H9 (cell line): ENCODE results near the gene PRKACG. TPM values are rescaled to one million over a fixed set of nuclear protein-coding genes. Genes with fewer than 3 reads are reported as not detected.

Experiments used
- DNase-seq: peaks from one replicate; pipeline ENCODE4 v3.0.0-alpha.2; 2017
- H2AFZ ChIP-seq: one replicate; pipeline ENCODE4 v1.6.1; 2013; ENCODE audit warnings: mild to moderate bottlenecking, low read length, control low read depth, moderate library complexity
- H2AK5ac ChIP-seq: 2 replicates; pipeline ENCODE4 v1.6.1; 2013; ENCODE audit warnings: low read length, control low read depth, mixed read lengths; ENCODE audit not compliant: insufficient read length
- H2BK120ac ChIP-seq: one replicate; pipeline ENCODE4 v1.6.1; 2013; ENCODE audit warnings: low read depth, mild to moderate bottlenecking, low read length, control low read depth, inconsistent platforms; ENCODE audit not compliant: poor library complexity, severe bottlenecking
- H2BK12ac ChIP-seq: 2 replicates; pipeline ENCODE4 v1.6.1; 2013; ENCODE audit warnings: low read length, control low read depth, mixed read lengths, low read depth; ENCODE audit not compliant: insufficient read length
- H2BK15ac ChIP-seq: 2 replicates; pipeline ENCODE4 v1.6.1; 2013; ENCODE audit warnings: low read depth, low read length, control low read depth
- H2BK20ac ChIP-seq: one replicate; pipeline ENCODE4 v1.6.1; 2013; ENCODE audit warnings: low read depth, mild to moderate bottlenecking, low read length, control low read depth, inconsistent platforms; ENCODE audit not compliant: poor library complexity, severe bottlenecking
- H2BK5ac ChIP-seq: 2 replicates; pipeline ENCODE4 v1.6.1; 2013; ENCODE audit warnings: low read length, control low read depth, mixed read lengths; ENCODE audit not compliant: insufficient read length
- H3K14ac ChIP-seq: 2 replicates; pipeline ENCODE4 v1.6.1; 2013; ENCODE audit warnings: low read length, control low read depth; ENCODE audit not compliant: insufficient read depth
- H3K18ac ChIP-seq: 2 replicates; pipeline ENCODE4 v1.6.1; 2013; ENCODE audit warnings: low read depth, mild to moderate bottlenecking, mixed read lengths, low read length, control low read depth; ENCODE audit not compliant: insufficient read length
- H3K23ac ChIP-seq: 2 replicates; pipeline ENCODE4 v1.6.1; 2013; ENCODE audit warnings: low read length, control low read depth, mixed read lengths, low read depth; ENCODE audit not compliant: insufficient read length
- H3K23me2 ChIP-seq: 2 replicates; pipeline ENCODE4 v1.6.1; 2013; ENCODE audit warnings: low read depth, mild to moderate bottlenecking, mixed read lengths, low read length, control low read depth; ENCODE audit not compliant: insufficient read length, poor library complexity, severe bottlenecking
- H3K27ac ChIP-seq: 2 replicates; pipeline ENCODE4 v1.5.1; 2013; ENCODE audit warnings: low read length, control low read depth, mixed read lengths, low read depth; ENCODE audit not compliant: insufficient read length
- H3K27me3 ChIP-seq: 2 replicates; pipeline ENCODE4 v1.6.1; 2013; ENCODE audit warnings: low read length, control low read depth, inconsistent platforms; ENCODE audit not compliant: insufficient read depth
- H3K4ac ChIP-seq: 2 replicates; pipeline ENCODE4 v1.6.1; 2013; ENCODE audit warnings: low read depth, mild to moderate bottlenecking, control low read depth, inconsistent platforms, low read length, moderate library complexity
- H3K4me1 ChIP-seq: 2 replicates; pipeline ENCODE4 v1.6.1; 2013; ENCODE audit warnings: low read length, control low read depth, inconsistent platforms; ENCODE audit not compliant: insufficient read depth
- H3K4me2 ChIP-seq: 2 replicates; pipeline ENCODE4 v1.6.1; 2013; ENCODE audit warnings: low read length, control low read depth, mixed read lengths; ENCODE audit not compliant: insufficient read length, insufficient read depth
- H3K56ac ChIP-seq: 2 replicates; pipeline ENCODE4 v1.6.1; 2013; ENCODE audit warnings: low read depth, mild to moderate bottlenecking, mixed read lengths, low read length, control low read depth; ENCODE audit not compliant: insufficient read length
- H3K79me1 ChIP-seq: 2 replicates; pipeline ENCODE4 v1.6.1; 2013; ENCODE audit warnings: low read depth, mild to moderate bottlenecking, moderate library complexity, low read length, control low read depth, inconsistent platforms; ENCODE audit not compliant: insufficient read depth, poor library complexity, severe bottlenecking
- H3K79me2 ChIP-seq: 2 replicates; pipeline ENCODE4 v1.6.1; 2013; ENCODE audit warnings: low read length, control low read depth, inconsistent platforms; ENCODE audit not compliant: insufficient read depth
- H3K9ac ChIP-seq: 2 replicates; pipeline ENCODE4 v1.6.1; 2013; ENCODE audit warnings: low read length, control low read depth, mixed read lengths; ENCODE audit not compliant: insufficient read length; ENCODE audit errors: extremely low read depth
- H3K9me3 ChIP-seq: one replicate; pipeline ENCODE4 v1.6.1; 2013; ENCODE audit warnings: low read depth, low read length, inconsistent platforms; ENCODE audit not compliant: control insufficient read depth
- H3T11ph ChIP-seq: one replicate; pipeline ENCODE4 v1.6.1; 2013; ENCODE audit warnings: mild to moderate bottlenecking, low read length, control low read depth, inconsistent platforms
- H4K20me1 ChIP-seq: one replicate; pipeline ENCODE4 v1.6.1; 2013; ENCODE audit not compliant: control insufficient read depth, insufficient read length, insufficient read depth
- H4K5ac ChIP-seq: 2 replicates; pipeline ENCODE4 v1.6.1; 2013; ENCODE audit warnings: low read depth, mild to moderate bottlenecking, mixed read lengths, low read length, control low read depth; ENCODE audit not compliant: insufficient read length
- H4K8ac ChIP-seq: replicated peaks from 2 replicates; pipeline ENCODE4 v1.6.1; 2013; ENCODE audit warnings: low read length, control low read depth, mixed read lengths, low read depth; ENCODE audit not compliant: insufficient read length
- H4K91ac ChIP-seq: 2 replicates; pipeline ENCODE4 v1.6.1; 2013; ENCODE audit warnings: low read depth, mild to moderate bottlenecking, moderate library complexity, mixed read lengths, low read length, control low read depth; ENCODE audit not compliant: insufficient read length
- H3K27ac Mint-ChIP-seq, 3 experiments: 2 replicates in 2 of 3; 3 replicates in 1 of 3; pipeline ENCODE4 v1.8.0; 2020 to 2021; ENCODE audit warnings: mixed read lengths in 3 of 3, mild to moderate bottlenecking in 1 of 3, moderate library complexity in 1 of 3
- H3K27me3 Mint-ChIP-seq: 2 replicates; pipeline ENCODE4 v1.8.0; 2021; ENCODE audit warnings: low read depth, mild to moderate bottlenecking, moderate library complexity, mixed read lengths
- H3K36me3 Mint-ChIP-seq, 3 experiments: 2 replicates in 2 of 3; 3 replicates in 1 of 3; pipeline ENCODE4 v1.8.0; 2020 to 2021; ENCODE audit warnings: low read depth in 3 of 3, mixed read lengths in 3 of 3; ENCODE audit not compliant: insufficient read depth in 1 of 3
- H3K4me1 Mint-ChIP-seq, 2 experiments: 2 replicates each; pipeline ENCODE4 v1.8.0; 2020; ENCODE audit warnings: mixed read lengths in 2 of 2
- H3K4me3 Mint-ChIP-seq, 2 experiments: 2 replicates in 1 of 2; 3 replicates in 1 of 2; pipeline ENCODE4 v1.8.0; 2020 to 2021; ENCODE audit warnings: mild to moderate bottlenecking in 2 of 2, mixed read lengths in 2 of 2, moderate library complexity in 1 of 2
- H3K9me3 Mint-ChIP-seq, 2 experiments: 2 replicates in 1 of 2; 3 replicates in 1 of 2; pipeline ENCODE4 v1.8.0; 2020; ENCODE audit warnings: mild to moderate bottlenecking in 2 of 2, mixed read lengths in 2 of 2, moderate library complexity in 1 of 2
- CTCF ChIP-seq: fragments of 200-600 bp; sonication (generic); conservative IDR thresholded peaks from 3 replicates; pipeline ENCODE4 v1.8.0; 2021; ENCODE audit warnings: antibody characterized with exemption, mild to moderate bottlenecking
- WGBS: extraction: QIAGEN DNeasy Blood & Tissue Kit; methylation state at CpG from one replicate; pipeline ENCODE4 v1.1.7; 2013; ENCODE audit warnings: missing lambda C conversion rate, low lambda C conversion rate, mixed read lengths; ENCODE audit not compliant: insufficient read length; ENCODE audit errors: extremely low coverage; 5-methylcytosine and 5-hydroxymethylcytosine counted together
- total RNA-seq: library from RNA; stranded (reverse); gene quantifications from 2 replicates; pipeline ENCODE4 v1.2.1, GENCODE V29; 2021

Gene PRKACG
- total RNA-seq, 1 experiment from 2014 or later, result not detected

GRCh38 chr9:69049094-69049493 is 35.2 kb upstream of the PRKACG start:
- H2BK15ac ChIP-seq, result no peak overlapping the region
- no peak for TF ChIP-seq CTCF
- H3K27ac Mint-ChIP-seq, result peak overlapping the region in 1 of 3 experiments; percentile 15; a peak in 1 of 7 replicates
- H3K9ac ChIP-seq, result no peak overlapping the region
- no peak overlapping the region for H3K14ac ChIP-seq
- no peaks in the 10 kb centered on the region for H3K23me2 ChIP-seq
- H3K4me1 Mint-ChIP-seq, result peaks cover 22 to 29% of the 10 kb centered on the region in 2 experiments
- no peak overlapping the region for H2AK5ac ChIP-seq
- H4K20me1 ChIP-seq, result no peaks in the 10 kb centered on the region
- H3K27me3 Mint-ChIP-seq, result no peaks in the 10 kb centered on the region
- no peaks in the 10 kb centered on the region for H3K27me3 ChIP-seq
- no peaks in the 10 kb centered on the region; the same call in 1 of the 2 replicates for H3K79me2 ChIP-seq
- DNase-seq, result no peak
- no peak overlapping the region for H2BK5ac ChIP-seq
- H3K9me3 ChIP-seq, result no peaks in the 10 kb centered on the region
- H3K4me2 ChIP-seq, result no peak overlapping the region
- no peak overlapping the region for H4K8ac ChIP-seq
- H3K79me1 ChIP-seq, result no peaks in the 10 kb centered on the region
- H3K23ac ChIP-seq, result no peak overlapping the region
- peaks cover 8% of the 10 kb centered on the region for H3K4me1 ChIP-seq
- no peak overlapping the region for H3K27ac ChIP-seq
- H3K4me3 Mint-ChIP-seq, result no peak overlapping the region
- no peak overlapping the region for H3K56ac ChIP-seq
- H3K36me3 Mint-ChIP-seq, result peaks cover 18 to 43% (median 35%) of the 10 kb centered on the region in 3 experiments
- no CpG with 5 or more reads among the region's 6 CpGs for WGBS
- H3K4ac ChIP-seq, result no peak overlapping the region
- H2BK20ac ChIP-seq, result no peak overlapping the region
- H3K18ac ChIP-seq, result no peak overlapping the region
- H2BK120ac ChIP-seq, result no peak overlapping the region
- H2BK12ac ChIP-seq, result no peak overlapping the region
- H4K91ac ChIP-seq, result no peak overlapping the region
- H4K5ac ChIP-seq, result no peak overlapping the region
- H2AFZ ChIP-seq, result no peak overlapping the region
- H3K9me3 Mint-ChIP-seq, result no peaks in the 10 kb centered on the region
- H3T11ph ChIP-seq, result no peak overlapping the region
